Hindlimb muscle (tissue), 1 donor: ENCODE data around the gene EPHB2. TPM values are rescaled to one million over a fixed set of nuclear protein-coding genes. Genes with fewer than 3 reads are reported as not detected.
"Not testable (repeated sequence)": the region's sequence is repeated elsewhere in the genome, so short reads cannot be mapped to it uniquely, and the experiment has no call there.

Source experiments
- DNase-seq: peaks from one replicate; pipeline ENCODE4 v3.0.0-alpha.2; 2013
- polyA plus RNA-seq: library from polyadenylated mRNA; unstranded; fragments of 120-200 nt; gene quantifications from one replicate; pipeline ENCODE4 v1.2.1, GENCODE V29; 2013; ENCODE audit not compliant: insufficient read length

Gene EPHB2
- polyA plus RNA-seq, 1 donor = 15.2 TPM

DNA sequence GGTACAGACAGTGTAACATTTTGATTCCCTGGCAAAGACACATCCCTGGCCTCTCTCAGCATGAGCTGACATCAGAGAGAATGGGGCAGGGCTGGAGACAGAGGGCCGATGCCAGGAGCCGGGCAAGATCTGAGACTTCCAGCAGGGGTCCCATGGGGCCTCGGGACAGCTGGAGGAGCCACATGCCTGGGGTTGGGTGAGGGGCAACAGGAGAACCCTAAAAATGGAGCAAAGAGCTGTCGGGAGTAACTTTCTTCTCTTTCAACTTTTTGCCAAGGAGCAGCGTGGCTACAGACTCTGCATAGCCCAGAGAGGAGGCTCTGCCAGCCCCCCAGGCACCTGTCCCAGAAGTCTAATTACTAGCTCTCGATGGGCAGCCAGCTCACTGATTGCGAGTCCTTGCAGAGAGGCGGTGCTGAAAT is 131.2 kb downstream of the EPHB2 start:
- DNase-seq = no peak

DNA sequence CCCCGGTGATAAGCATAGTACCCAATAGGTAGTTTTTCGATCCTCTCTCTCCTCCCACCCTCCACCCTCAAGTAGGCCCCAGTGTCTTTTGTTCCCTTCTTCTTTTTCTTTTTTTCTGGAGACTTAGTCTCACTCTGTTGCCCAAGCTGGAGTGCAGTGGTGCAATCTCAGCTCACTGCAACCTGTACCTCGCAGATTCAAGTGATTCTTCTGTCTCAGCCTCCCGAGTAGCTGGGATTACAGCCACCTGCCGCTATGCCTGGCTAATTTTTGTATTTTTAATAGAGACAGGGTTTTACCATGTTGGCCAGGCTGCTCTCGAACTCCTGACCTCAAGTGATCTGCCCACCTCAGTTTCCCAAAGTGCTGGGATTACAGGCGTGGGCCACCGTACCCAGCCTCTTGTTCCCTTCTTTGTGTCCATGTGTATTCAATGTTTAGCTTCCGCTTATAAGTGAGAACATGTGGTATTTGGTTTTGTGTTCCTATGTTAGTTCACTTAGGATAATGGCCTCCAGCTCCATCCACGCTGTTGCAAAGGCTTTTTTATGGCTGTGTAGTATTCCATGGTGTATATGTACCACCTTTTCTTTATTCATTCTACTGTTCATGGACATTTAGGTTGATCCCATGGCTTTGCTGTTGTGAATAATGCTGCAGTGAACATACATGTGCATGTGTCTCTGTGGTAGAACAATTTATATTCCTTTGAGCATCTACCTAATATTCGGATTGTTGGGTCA is 133.0 kb downstream of the EPHB2 start:
- DNase-seq = not testable (repeated sequence)

DNA sequence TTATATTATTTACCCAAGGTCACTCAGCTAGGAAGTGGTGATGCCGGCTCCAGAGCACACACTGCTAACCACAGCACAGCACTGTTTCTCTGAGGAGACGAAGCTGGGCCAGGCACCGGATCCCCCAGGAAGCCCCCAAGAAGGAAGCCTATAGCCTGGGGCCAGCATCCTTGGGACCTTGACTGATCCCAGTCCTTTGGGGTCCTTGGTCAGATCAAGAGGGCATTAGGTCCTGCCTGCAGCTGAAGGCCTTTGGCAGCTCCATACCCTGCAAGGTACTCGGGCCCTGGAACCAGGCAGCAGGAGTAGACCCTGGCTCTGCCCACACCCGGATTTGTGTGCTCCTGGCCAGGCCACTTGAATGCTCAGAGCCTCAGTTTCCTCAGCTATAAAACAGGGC is 134.0 kb downstream of the EPHB2 start:
- no peak for DNase-seq

DNA sequence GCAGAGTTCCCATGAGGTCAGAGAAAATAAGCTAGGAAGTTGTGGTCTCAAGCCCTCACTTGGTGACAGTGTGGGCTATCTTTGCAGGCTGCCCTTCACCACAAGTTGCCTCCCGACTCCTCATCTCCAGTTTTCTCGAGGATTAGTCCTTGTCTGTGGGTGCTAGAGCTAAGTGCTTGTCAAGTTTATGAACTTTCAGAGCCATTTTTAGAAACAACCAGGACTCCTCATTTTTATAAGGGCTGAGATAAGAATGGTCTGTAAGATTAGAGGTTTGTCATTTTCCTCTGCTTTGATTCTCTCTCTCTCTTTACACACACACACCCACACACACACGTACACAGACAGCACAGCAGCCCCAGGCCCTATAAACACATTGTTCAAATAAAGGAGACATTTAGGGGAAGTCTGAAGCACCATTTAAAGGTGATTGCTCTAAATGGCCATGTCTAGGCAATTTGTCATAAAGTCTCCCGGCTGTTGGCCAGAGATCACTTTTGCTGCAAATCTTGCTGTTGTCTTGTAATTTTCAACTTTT is 134.8 kb downstream of the EPHB2 start:
- DNase-seq = no peak

DNA sequence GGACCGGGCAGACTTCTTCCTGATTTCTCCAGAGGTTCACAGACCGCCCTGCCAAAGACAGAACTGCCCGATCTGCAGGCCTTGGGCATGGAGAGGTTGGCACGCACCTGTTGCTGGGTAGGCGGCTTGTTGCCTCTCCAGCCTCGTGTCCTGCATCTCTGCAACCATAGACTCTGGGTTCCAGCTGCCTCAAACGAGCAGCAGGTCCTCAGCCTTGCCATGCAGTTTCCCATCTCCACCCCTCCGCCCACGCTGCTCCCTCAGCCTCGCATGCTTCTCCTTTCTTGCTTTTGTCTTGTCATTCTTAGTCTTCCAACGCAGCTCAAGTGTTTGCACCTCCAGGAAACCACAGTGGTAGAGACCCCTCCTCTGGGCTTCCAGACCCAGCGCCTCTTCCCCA is 135.8 kb downstream of the EPHB2 start:
- no peak for DNase-seq

DNA sequence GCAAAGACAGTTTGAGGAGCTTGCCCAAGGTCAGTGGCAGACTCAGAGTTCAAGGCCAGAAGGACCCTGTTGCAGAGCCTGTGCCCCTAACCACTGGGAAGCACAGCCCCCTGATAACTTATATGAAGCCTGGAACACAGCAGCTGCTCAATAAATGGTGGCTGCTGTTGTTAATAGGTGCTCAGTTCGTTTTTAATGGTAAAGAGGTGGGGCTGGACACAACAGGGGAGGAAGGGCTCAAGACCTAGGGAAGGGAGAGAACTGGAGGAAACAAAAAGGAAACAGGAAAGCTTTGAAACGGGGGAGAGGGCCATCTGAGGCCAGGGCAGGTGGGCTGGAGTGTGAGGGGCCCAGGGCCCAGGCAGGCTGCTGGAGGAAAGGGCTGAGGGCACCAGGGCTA is 136.6 kb downstream of the EPHB2 start:
- no peak for DNase-seq

DNA sequence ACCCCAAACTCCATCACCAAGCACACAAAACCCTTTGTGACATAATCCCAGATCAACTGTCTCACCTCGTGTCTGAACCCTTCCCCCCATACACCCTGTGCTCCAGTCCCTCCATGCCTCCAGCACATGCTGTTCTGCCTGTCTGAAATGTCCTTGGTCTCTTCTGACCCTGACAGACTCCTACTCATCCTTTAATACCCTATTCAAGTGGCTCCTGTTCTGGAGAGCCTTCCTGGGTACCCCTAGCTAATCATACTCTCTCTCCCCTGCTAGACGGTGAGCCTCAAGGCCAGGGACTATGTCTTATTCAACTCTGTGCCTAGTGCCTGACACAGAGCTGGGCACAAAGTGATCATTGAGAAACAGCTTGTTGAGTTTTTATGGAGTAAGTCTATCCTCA is 137.1 kb downstream of the EPHB2 start:
- DNase-seq = no peak

DNA sequence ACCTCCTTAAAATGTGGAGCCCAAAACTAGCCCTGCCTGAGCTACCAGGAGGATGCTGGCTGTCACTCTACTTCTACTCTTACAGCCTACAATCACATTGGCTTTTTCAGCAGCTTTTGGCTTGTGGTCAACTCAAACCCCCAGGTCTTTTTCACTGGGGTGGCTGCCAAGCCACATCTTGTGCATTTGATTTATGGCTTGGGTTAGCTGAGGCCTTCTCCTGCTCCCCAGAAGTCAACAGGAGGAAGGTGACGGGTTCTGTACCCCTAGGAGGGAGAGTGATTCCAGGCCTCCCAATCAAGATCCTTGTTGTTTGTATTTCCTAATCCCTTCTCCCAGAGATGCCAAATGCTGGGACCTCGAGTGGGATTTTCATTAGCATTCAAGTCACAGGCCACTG is 137.8 kb downstream of the EPHB2 start:
- DNase-seq = no peak

DNA sequence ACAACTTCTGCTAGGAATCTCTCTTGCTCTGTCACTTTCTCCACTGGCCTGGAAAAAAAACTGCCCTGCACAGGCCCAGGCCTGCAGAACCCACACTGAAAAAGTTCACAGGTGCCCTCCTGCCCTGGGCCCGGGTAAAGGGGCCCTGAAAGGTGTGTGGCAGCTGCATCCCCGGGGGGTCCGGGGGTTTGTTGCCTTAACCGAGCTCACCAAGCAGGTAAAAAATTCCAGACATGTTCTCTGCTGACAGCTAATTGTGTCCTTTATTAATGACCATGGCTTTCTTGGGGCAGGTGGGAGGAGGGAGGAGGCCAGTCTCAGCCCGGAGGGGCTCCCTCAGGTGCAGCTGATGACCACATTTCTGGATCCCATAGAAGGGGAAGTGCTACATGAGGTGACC is 139.1 kb downstream of the EPHB2 start:
- DNase-seq = no peak

DNA sequence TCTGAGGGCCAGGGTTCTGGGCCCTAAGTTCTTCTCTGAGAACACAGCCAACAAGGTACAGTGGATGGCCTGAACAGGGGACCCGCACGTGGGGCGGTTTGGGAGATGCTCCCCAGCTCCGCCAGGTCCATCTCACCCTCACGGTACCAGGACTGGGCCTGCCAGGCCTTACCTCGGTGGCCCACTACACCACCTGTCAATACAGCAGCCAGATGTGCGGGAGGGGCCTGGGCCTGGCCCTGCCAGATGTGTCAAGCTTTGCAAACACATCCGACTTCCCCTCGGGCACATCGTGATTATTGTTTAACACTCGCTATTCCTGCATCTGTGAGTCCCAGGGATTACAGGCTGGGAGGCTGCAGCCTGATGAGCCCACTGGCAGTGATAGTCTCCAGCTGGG is 139.6 kb downstream of the EPHB2 start:
- DNase-seq = no peak

DNA sequence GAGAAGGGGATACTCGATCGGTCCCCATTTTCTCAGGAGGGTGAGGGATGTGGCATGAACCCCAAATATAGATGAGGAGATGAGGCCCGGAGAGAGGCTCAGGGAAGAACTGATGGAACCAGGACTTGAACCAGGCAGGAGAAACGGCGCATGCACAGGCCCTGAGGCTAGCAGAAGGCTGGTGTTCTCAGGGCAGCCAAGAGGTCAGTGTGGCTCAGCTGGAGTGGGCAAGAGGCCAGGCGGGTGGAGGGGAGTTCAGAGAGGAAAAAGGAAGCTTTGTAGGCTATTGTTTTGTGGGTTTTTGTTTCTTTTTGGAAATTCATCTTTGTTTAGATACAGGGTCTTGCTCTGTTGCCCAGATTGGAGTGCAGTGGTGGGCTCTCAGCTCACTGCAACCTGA is 140.0 kb downstream of the EPHB2 start:
- no peak for DNase-seq

DNA sequence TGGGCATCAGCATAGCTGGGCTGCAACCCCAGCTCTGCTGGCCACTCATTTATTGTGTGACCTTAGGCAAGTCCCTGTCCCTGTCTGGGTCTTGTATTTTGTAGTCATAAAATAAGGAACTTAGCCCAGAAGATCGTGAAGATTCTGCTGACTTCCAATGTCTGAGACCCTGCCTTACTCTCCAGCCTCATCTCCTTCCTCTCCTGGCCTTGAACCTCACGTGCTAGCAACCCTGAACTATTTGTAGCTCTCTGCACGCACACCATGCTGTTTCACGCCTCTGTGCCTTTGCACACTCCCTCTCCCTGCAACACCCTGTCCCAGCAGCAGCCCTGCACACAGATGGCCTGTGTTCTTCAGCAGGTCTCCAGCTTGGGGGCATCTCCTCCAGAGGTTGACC is 140.9 kb downstream of the EPHB2 start:
- DNase-seq = no peak

DNA sequence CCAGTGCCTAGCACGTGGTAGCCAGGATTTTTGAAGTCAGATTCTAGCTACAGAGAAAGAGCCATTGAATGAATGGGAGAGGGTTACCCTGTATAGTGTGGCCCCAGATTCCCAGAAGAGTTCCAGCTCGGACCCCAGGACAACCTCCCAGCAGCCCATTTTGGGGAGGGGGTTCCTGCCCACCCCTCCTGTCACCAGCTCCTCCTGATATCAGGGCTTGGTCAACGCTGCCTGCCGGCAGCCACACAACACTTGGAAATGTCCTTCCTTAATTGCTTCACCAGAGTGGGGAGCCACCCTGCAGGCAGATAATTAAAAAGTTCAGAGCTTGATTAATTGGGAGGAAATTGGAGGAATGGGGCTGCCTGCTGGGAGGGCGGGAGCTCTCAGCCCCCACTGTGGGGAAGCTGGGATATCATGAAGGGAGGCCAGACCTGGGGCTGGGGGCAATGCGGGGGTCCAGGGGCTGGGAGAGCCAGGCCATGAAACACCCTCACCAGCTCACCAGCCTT is 141.6 kb downstream of the EPHB2 start:
- no peak for DNase-seq

DNA sequence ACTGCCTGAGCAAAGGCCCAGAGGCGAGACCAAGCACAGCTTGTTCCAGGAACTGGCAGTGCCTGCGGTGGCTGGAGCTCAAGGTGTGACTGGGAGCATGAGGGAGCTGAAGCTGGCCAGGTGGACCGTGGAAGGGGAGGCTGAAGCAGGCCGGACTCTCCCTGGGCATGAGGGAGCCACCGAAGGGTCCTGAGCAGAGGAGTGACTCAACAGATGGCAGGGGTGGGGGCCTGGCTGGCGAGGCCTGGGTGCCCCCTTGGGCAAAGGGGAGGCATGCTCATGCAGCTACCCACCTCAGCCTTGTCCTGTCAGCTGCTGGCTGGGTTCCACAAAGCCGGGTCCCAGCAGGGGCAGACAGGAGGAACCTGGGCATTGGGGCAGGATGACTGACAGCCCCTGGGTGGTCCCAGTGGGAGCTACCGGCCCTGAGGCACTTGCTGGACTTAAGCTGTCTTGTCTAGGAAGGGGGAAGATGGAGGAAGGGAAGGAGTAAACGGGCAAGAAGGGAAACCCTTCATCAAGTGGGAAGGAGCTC is 143.1 kb downstream of the EPHB2 start:
- no peak for DNase-seq

DNA sequence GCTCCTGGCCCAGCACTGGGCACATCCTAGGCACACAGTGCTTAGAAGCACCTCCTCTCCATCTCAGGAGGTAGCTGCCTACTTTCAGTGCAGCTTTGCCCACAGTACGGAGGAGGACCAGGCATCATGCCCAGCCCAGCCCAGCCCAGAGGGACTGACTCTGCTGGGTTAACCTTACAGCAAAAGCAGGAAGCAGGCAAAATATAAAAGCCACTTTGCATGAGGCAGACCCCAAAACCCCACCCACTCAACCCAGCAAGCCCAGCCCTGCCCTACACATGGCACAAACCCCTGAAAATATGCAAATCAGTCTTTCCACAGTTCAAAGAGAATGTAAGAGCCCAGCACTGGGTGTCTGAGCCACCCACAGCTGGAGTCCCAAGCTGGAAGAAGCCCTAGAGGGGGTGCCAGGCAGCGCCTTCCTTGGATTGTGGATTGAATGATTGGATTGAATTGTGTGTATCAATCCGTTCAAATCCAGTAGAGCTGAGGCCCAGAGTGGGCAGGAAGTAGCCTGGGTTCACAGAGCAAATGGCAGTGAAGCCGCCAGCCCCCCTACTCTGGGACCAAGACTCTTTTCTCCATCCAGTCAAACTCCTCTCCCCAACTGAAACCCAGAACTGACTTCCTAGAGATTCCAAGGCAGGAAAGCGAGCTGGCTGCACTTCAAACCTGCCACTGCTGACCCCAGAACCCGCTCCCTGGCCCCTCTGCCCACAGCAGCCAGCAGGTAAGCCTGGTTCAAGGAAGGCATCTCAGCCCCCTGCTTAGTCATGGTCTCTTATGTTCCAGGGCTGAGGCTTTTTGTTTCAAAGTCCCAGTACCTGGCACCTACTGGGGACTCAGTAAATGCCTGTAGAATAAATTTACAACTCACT is 144.3 kb downstream of the EPHB2 start:
- DNase-seq = no peak

DNA sequence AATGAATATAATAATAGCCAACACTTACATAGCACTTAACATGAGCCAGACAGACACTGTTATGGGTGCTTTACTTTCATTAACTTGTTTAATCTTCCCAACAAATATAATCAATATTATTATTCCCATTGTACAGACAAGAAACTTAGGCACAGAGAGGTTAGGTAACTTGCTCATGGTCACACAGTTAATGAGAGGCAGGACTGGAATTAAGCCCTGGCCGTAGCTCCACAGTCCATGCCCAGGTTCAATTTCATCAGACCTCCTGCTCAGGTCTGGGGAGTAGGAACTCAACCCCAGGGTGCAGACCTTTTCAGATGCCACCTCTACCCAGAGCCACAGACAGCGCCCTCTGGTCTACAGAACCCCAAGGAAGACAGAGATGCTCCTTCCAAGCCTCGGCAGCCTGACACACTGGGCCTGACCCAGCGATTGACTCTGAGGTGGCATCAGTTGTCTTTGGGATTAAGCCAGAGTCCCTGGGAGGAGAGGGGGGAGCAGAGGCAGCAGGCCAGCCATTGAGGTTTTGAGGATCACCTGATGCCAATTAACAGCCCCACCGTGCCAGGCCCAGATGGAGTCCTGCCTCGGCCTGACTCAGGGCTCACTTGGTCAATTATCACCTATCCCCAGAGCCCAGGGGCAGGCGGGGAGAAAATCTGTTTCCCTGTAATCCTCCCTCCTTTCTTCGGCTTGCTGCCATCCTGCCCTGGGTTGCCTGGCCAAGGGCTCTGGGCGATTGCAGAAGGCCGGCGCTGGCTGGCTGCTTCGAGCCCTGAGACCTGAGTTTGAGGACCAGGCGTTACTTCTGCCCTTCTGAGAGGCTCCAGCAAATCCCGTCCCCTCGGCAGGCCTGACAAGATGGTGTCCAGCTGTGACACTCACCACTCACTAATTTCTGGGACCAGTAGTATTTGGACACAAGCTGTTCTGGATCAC is 145.3 kb downstream of the EPHB2 start:
- no peak for DNase-seq

DNA sequence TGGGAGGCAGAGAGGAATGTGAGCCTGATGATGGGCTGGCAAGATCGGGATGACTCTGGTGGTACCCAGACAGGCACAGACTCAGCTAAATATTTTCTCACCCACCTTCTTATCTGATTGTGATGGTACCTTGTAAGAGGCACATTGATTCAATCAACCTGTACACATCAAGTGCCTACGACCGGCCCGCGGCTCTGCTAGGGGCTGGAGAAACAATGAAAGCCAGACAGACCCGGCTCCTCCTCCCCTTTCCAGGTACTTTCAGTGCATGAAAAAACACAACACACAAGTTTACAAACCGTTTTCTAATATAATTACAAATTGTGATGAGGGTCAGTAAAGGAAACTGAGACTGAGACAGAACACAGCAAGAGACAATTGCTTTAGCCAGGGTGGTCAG is 147.0 kb downstream of the EPHB2 start:
- DNase-seq = no peak

DNA sequence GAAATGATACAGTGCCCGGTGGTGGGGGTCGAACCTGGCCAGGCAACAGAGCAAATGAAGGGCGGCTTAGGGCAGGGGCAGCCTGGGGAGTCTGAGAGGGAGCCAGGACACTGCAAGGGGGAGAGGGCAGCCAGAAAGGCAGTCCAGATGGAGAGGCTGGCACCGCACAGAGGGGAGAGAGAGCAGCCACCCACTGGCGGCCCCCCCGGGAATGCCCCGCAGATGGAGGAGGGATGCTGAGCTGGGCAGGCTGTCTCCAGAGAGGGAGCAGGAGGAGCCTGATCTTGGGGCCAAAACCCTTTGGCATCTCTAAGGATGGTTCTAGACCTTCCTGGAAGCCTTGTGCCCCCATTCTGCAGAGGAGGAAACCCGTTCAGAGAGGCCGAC is 149.8 kb downstream of the EPHB2 start:
- DNase-seq = no peak

DNA sequence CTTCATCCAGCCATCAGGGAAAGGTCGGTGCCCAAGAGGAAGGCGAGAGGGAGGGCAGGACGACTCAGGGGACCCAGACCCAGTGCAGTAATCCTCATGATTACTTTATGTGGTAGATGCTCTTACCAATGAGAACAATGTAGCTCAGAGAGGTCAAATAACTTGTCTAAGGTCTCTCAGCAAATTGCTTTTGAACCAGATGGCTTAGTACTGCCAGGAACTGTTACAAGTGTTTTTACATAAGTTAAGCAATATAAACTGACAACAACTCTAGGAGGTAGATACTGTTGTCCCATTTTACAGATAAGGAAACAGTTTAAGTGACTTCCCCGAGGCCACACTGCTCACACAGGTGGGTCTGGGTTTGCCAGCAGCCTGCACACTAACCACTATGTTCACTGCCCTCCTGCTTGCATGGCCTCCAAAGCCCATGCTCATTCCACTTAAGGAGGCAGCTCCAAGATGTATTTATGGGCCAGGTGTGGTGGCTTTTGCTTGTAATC is 150.3 kb downstream of the EPHB2 start:
- no peak for DNase-seq

DNA sequence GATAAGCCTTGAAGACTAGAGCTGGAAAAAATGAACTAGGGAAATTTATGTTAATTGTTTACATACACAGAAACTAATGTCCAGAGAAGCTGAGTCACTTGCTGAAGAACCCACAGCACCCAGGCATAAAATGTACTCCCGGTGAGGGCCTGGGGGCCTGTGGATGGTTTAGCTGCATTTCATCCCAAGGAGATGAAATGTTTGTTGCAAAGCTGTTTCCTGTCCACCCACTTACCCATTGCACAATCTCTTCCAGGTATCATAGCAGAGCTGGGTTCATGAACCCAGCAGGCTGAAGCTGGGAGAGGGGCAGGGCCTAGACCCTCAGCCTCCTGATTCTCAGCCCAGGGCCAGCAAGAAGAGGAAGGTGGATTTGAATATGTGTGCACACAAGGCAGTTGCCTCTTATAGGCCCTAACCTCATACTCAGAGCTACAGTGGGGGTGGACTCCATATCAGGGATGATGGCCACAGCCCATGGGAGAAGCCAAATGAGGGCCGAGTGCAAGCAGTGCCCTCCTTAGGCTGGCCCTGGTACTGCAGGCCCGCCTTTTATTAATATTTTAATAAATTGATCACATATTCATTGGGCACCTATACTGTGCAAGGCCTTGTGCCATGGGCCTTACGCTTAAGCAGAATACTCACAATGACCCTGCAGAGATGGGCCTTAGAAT is 151.3 kb downstream of the EPHB2 start:
- DNase-seq = peak; percentile 41

DNA sequence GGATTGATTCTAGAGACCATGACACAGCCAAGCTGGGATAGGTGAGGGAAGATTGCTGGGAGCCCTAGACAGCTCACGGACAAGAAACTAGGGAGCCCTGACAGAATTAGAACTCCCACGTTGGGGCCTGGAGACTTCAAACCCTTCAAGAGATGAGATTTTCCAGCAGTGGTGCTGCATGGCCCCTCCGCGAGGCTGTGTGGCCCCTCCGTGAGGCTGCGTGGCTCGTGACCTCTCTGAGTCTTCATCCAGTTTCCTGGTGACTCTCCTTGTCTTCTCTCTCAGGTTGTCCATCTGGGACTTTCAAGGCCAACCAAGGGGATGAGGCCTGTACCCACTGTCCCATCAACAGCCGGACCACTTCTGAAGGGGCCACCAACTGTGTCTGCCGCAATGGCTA is 152.1 kb downstream of the EPHB2 start:
- DNase-seq = no peak
